ENCODE measurements around the gene HYAL1.
A peak's percentile ranks its signal among the peaks of the same experiment; 100 is the strongest.

DNA sequence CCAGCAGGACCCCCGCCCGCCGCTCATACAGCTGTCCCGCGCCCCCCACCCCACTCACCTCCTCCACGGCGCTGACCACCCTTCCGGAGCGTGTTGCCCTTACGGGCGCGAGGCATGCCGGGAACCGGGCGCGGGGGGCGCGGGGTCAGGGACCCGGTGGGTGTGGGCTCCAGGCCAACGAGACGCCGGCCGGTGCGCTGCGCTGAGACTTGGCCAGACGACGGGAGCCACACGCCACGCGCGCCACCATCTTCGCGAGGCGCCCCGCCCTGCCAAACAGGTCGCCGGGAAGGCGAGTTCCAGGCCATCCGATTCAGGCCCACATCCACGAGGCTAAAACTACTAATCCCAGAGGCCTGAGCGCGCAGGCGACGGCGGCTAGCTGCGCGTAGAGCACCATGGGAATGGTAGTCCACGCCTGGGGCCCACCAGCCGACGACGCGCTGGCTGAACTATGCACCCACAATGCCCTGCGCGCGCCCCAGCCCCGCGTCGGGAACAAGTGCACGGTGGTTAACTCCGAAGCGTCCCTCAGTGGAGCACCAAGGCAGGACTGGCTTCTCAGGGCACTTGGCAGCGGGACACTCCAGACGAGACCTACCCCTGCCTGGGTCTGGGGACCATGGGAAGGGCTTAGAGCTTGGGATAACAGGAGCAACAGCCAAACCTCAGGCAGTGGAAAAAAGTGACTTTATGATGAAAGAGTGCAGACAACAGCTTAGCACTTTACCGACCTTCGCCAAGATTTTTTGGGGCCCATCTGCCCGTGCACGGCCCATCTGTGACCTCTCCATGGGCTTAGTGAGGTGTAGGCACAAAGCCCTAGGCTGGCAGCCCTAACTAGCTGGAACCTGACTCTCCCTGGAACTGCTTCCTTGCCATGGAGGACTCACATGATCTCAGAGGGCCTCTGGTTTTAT lies 11.0 kb downstream of the HYAL1 start, which contains the start of gene IFRD2:
- TF ChIP-seq SUZ12 (IDR thresholded peaks at IDR 0.05; ENCODE audit: extremely low read depth, insufficient read depth, insufficient read length) (no peak), YY1 (IDR thresholded peaks at IDR 0.05; ENCODE audit: insufficient read depth, insufficient read length) (peak; percentile 69), ZNF274 (IDR thresholded peaks at IDR 0.05; ENCODE audit: low read depth, low read length) (no peak)

All from NT2/D1 (cell line).